SU-DHL-6 (cell line): ENCODE measurements around the gene SERPIND1.

Experiments
- H2AFZ ChIP-seq: fragments of 200-600 bp; sonication (generic); 2 replicates; pipeline ENCODE4 v1.6.1; 2014; ENCODE audit warnings: low read depth, mild to moderate bottlenecking, moderate library complexity, mixed read lengths, antibody characterized with exemption, low read length; ENCODE audit not compliant: severe bottlenecking
- H3F3A ChIP-seq: fragments of 200-600 bp; shearing (Covaris generic); 2 replicates; pipeline ENCODE4 v1.6.0; 2016; ENCODE audit warnings: antibody characterized with exemption, mild to moderate bottlenecking; ENCODE audit not compliant: insufficient read depth
- H3K27ac ChIP-seq: fragments of 200-600 bp; sonication (generic); 2 replicates; pipeline ENCODE4 v1.5.1; 2016; ENCODE audit warnings: low read depth, mild to moderate bottlenecking, low read length, moderate library complexity, mixed read lengths
- H3K27me3 ChIP-seq: fragments of 200-600 bp; sonication (generic), shearing (Covaris generic); 2 replicates; pipeline ENCODE4 v1.6.0; 2014; ENCODE audit warnings: mild to moderate bottlenecking, low read length
- H3K36me3 ChIP-seq: fragments of 200-600 bp; sonication (generic); 2 replicates; pipeline ENCODE4 v1.6.1; 2014; ENCODE audit warnings: mild to moderate bottlenecking, low read length, mixed read lengths
- H3K4me2 ChIP-seq: fragments of 300-600, 200-600 bp; shearing (Covaris generic), sonication (generic); 2 replicates; pipeline ENCODE4 v1.6.0; 2014; ENCODE audit warnings: low read length, low read depth, mild to moderate bottlenecking; ENCODE audit not compliant: poor library complexity, severe bottlenecking
- H3K4me3 ChIP-seq: fragments of 200-600 bp; sonication (generic); 2 replicates; pipeline ENCODE4 v1.5.1; 2014; ENCODE audit warnings: antibody characterized with exemption, low read length, mild to moderate bottlenecking, mixed read lengths; ENCODE audit not compliant: insufficient read depth, poor library complexity, severe bottlenecking
- H3K79me2 ChIP-seq: fragments of 200-600 bp; sonication (generic); 2 replicates; pipeline ENCODE4 v1.6.1; 2014; ENCODE audit warnings: mild to moderate bottlenecking, low read length, moderate library complexity; ENCODE audit not compliant: insufficient read depth
- H3K9ac ChIP-seq: fragments of 200-600 bp; sonication (generic); 2 replicates; pipeline ENCODE4 v1.7.0; 2014; ENCODE audit warnings: mild to moderate bottlenecking, low read length
- H3K9me2 ChIP-seq: fragments of 200-600 bp; sonication (generic); replicated peaks from 2 replicates; pipeline ENCODE4 v1.6.1; 2014; ENCODE audit warnings: low read length; ENCODE audit not compliant: insufficient read depth
- H3K9me3 ChIP-seq: fragments of 200-600 bp; sonication (generic); 2 replicates; pipeline ENCODE4 v1.6.1; 2014; ENCODE audit warnings: low read length, mixed read lengths; ENCODE audit not compliant: insufficient read depth
- H4K20me1 ChIP-seq: fragments of 200-600 bp; sonication (generic); 2 replicates; pipeline ENCODE4 v1.6.1; 2014; ENCODE audit warnings: low read depth, mild to moderate bottlenecking, antibody characterized with exemption, low read length, moderate library complexity, mixed read lengths
- CTCF ChIP-seq: fragments of 200-600 bp; sonication (generic); IDR thresholded peaks from one replicate; pipeline ENCODE4 v1.5.1; 2017; ENCODE audit warnings: antibody characterized with exemption, mild to moderate bottlenecking, low read length, moderate library complexity; ENCODE audit not compliant: insufficient read depth, poor library complexity, severe bottlenecking
- EZH2phosphoT487 ChIP-seq: fragments of 200-600 bp; sonication (generic), shearing (Covaris generic); conservative IDR thresholded peaks from 2 replicates; pipeline ENCODE4 v1.6.1; 2018; ENCODE audit warnings: mild to moderate bottlenecking, antibody characterized with exemption, low read length, moderate library complexity, mixed read lengths

The SERPIND1 gene

GRCh38 chr22:20811171-20811570 is 37.3 kb downstream of the SERPIND1 start:
- Histone ChIP-seq H3K36me3 (no peaks in the 10 kb centered on the region), H3K27ac (no peak overlapping the region), H3K79me2 (no peaks in the 10 kb centered on the region), H3K9me2 (no peaks in the 10 kb centered on the region), H3K9ac (no peak overlapping the region), H3K4me2 (no peak overlapping the region), H3K27me3 (no peaks in the 10 kb centered on the region), H3F3A (no peaks in the 10 kb centered on the region), H3K4me3 (no peak overlapping the region), H2AFZ (no peak overlapping the region), H4K20me1 (no peaks in the 10 kb centered on the region), H3K9me3 (no peaks in the 10 kb centered on the region)
- TF ChIP-seq EZH2phosphoT487 = no peak
- no peak for TF ChIP-seq CTCF

- Histone ChIP-seq H3K36me3 (no peaks in the 10 kb centered on the region), H3K27ac (no peak overlapping the region), H3K4me2 (no peak overlapping the region), H3K9me3 (no peaks in the 10 kb centered on the region), H4K20me1 (no peaks in the 10 kb centered on the region), H3K4me3 (no peak overlapping the region), H3K27me3 (no peaks in the 10 kb centered on the region), H2AFZ (no peak overlapping the region), H3K9ac (no peak overlapping the region), H3K9me2 (no peaks in the 10 kb centered on the region), H3K79me2 (no peaks in the 10 kb centered on the region), H3F3A (no peaks in the 10 kb centered on the region)
- no peak for TF ChIP-seq CTCF
- no peak for TF ChIP-seq EZH2phosphoT487
Measured at GRCh38 chr22:20811971-20812660, 38.2 kb downstream of the SERPIND1 start.

- Histone ChIP-seq H3K27me3 (no peaks in the 10 kb centered on the region), H3K9ac (no peak overlapping the region), H4K20me1 (no peaks in the 10 kb centered on the region), H3K9me3 (no peaks in the 10 kb centered on the region), H3K36me3 (no peaks in the 10 kb centered on the region), H3K9me2 (no peaks in the 10 kb centered on the region), H2AFZ (no peak overlapping the region), H3K27ac (no peak overlapping the region), H3K79me2 (no peaks in the 10 kb centered on the region), H3F3A (no peaks in the 10 kb centered on the region), H3K4me3 (no peak overlapping the region), H3K4me2 (no peak overlapping the region)
- TF ChIP-seq CTCF (no peak), EZH2phosphoT487 (no peak)
Measured at GRCh38 chr22:20813056-20813455, 39.1 kb downstream of the SERPIND1 start.
